MM.1S (cell line): ENCODE measurements around the gene UNC13B.

Source experiments
- CTCF ChIP-seq: fragments of 300-600 bp; sonication (generic); IDR thresholded peaks from 2 replicates; pipeline ENCODE4 v1.5.1; 2016; ENCODE audit warnings: antibody characterized with exemption, low read length, mixed read lengths
- EZH2 ChIP-seq: fragments of 300-600 bp; sonication (generic); optimal IDR thresholded peaks from 2 replicates; pipeline ENCODE3; 2017; ENCODE audit warnings: low read depth, mild to moderate bottlenecking, antibody characterized with exemption, low read length, mixed read lengths

GRCh38 chr9:35318741-35319140 is 156.9 kb downstream of the UNC13B start:
- TF ChIP-seq CTCF, result no peak
- TF ChIP-seq EZH2, result no peak
